H9 (cell line): Measurements from ENCODE around the gene EIF4G2. TPM values are rescaled to one million over a fixed set of nuclear protein-coding genes. Genes with fewer than 3 reads are reported as not detected.

Experiments
- DNase-seq: peaks from one replicate; pipeline ENCODE4 v3.0.0-alpha.2; 2017
- H2AFZ ChIP-seq: one replicate; pipeline ENCODE4 v1.6.1; 2013; ENCODE audit warnings: mild to moderate bottlenecking, low read length, control low read depth, moderate library complexity
- H2AK5ac ChIP-seq: 2 replicates; pipeline ENCODE4 v1.6.1; 2013; ENCODE audit warnings: low read length, control low read depth, mixed read lengths; ENCODE audit not compliant: insufficient read length
- H2BK120ac ChIP-seq: one replicate; pipeline ENCODE4 v1.6.1; 2013; ENCODE audit warnings: low read depth, mild to moderate bottlenecking, low read length, control low read depth, inconsistent platforms; ENCODE audit not compliant: poor library complexity, severe bottlenecking
- H2BK12ac ChIP-seq: 2 replicates; pipeline ENCODE4 v1.6.1; 2013; ENCODE audit warnings: low read length, control low read depth, mixed read lengths, low read depth; ENCODE audit not compliant: insufficient read length
- H2BK15ac ChIP-seq: 2 replicates; pipeline ENCODE4 v1.6.1; 2013; ENCODE audit warnings: low read depth, low read length, control low read depth
- H2BK20ac ChIP-seq: one replicate; pipeline ENCODE4 v1.6.1; 2013; ENCODE audit warnings: low read depth, mild to moderate bottlenecking, low read length, control low read depth, inconsistent platforms; ENCODE audit not compliant: poor library complexity, severe bottlenecking
- H2BK5ac ChIP-seq: 2 replicates; pipeline ENCODE4 v1.6.1; 2013; ENCODE audit warnings: low read length, control low read depth, mixed read lengths; ENCODE audit not compliant: insufficient read length
- H3K14ac ChIP-seq: 2 replicates; pipeline ENCODE4 v1.6.1; 2013; ENCODE audit warnings: low read length, control low read depth; ENCODE audit not compliant: insufficient read depth
- H3K18ac ChIP-seq: 2 replicates; pipeline ENCODE4 v1.6.1; 2013; ENCODE audit warnings: low read depth, mild to moderate bottlenecking, mixed read lengths, low read length, control low read depth; ENCODE audit not compliant: insufficient read length
- H3K23ac ChIP-seq: 2 replicates; pipeline ENCODE4 v1.6.1; 2013; ENCODE audit warnings: low read length, control low read depth, mixed read lengths, low read depth; ENCODE audit not compliant: insufficient read length
- H3K23me2 ChIP-seq: 2 replicates; pipeline ENCODE4 v1.6.1; 2013; ENCODE audit warnings: low read depth, mild to moderate bottlenecking, mixed read lengths, low read length, control low read depth; ENCODE audit not compliant: insufficient read length, poor library complexity, severe bottlenecking
- H3K27ac ChIP-seq: 2 replicates; pipeline ENCODE4 v1.5.1; 2013; ENCODE audit warnings: low read length, control low read depth, mixed read lengths, low read depth; ENCODE audit not compliant: insufficient read length
- H3K27me3 ChIP-seq: 2 replicates; pipeline ENCODE4 v1.6.1; 2013; ENCODE audit warnings: low read length, control low read depth, inconsistent platforms; ENCODE audit not compliant: insufficient read depth
- H3K4ac ChIP-seq: 2 replicates; pipeline ENCODE4 v1.6.1; 2013; ENCODE audit warnings: low read depth, mild to moderate bottlenecking, control low read depth, inconsistent platforms, low read length, moderate library complexity
- H3K4me1 ChIP-seq: 2 replicates; pipeline ENCODE4 v1.6.1; 2013; ENCODE audit warnings: low read length, control low read depth, inconsistent platforms; ENCODE audit not compliant: insufficient read depth
- H3K4me2 ChIP-seq: 2 replicates; pipeline ENCODE4 v1.6.1; 2013; ENCODE audit warnings: low read length, control low read depth, mixed read lengths; ENCODE audit not compliant: insufficient read length, insufficient read depth
- H3K56ac ChIP-seq: 2 replicates; pipeline ENCODE4 v1.6.1; 2013; ENCODE audit warnings: low read depth, mild to moderate bottlenecking, mixed read lengths, low read length, control low read depth; ENCODE audit not compliant: insufficient read length
- H3K79me1 ChIP-seq: 2 replicates; pipeline ENCODE4 v1.6.1; 2013; ENCODE audit warnings: low read depth, mild to moderate bottlenecking, moderate library complexity, low read length, control low read depth, inconsistent platforms; ENCODE audit not compliant: insufficient read depth, poor library complexity, severe bottlenecking
- H3K79me2 ChIP-seq: 2 replicates; pipeline ENCODE4 v1.6.1; 2013; ENCODE audit warnings: low read length, control low read depth, inconsistent platforms; ENCODE audit not compliant: insufficient read depth
- H3K9ac ChIP-seq: 2 replicates; pipeline ENCODE4 v1.6.1; 2013; ENCODE audit warnings: low read length, control low read depth, mixed read lengths; ENCODE audit not compliant: insufficient read length; ENCODE audit errors: extremely low read depth
- H3K9me3 ChIP-seq: one replicate; pipeline ENCODE4 v1.6.1; 2013; ENCODE audit warnings: low read depth, low read length, inconsistent platforms; ENCODE audit not compliant: control insufficient read depth
- H3T11ph ChIP-seq: one replicate; pipeline ENCODE4 v1.6.1; 2013; ENCODE audit warnings: mild to moderate bottlenecking, low read length, control low read depth, inconsistent platforms
- H4K20me1 ChIP-seq: one replicate; pipeline ENCODE4 v1.6.1; 2013; ENCODE audit not compliant: control insufficient read depth, insufficient read length, insufficient read depth
- H4K5ac ChIP-seq: 2 replicates; pipeline ENCODE4 v1.6.1; 2013; ENCODE audit warnings: low read depth, mild to moderate bottlenecking, mixed read lengths, low read length, control low read depth; ENCODE audit not compliant: insufficient read length
- H4K8ac ChIP-seq: replicated peaks from 2 replicates; pipeline ENCODE4 v1.6.1; 2013; ENCODE audit warnings: low read length, control low read depth, mixed read lengths, low read depth; ENCODE audit not compliant: insufficient read length
- H4K91ac ChIP-seq: 2 replicates; pipeline ENCODE4 v1.6.1; 2013; ENCODE audit warnings: low read depth, mild to moderate bottlenecking, moderate library complexity, mixed read lengths, low read length, control low read depth; ENCODE audit not compliant: insufficient read length
- H3K27ac Mint-ChIP-seq, 3 experiments: 2 replicates in 2 of 3; 3 replicates in 1 of 3; pipeline ENCODE4 v1.8.0; 2020 to 2021; ENCODE audit warnings: mixed read lengths in 3 of 3, mild to moderate bottlenecking in 1 of 3, moderate library complexity in 1 of 3
- H3K27me3 Mint-ChIP-seq: 2 replicates; pipeline ENCODE4 v1.8.0; 2021; ENCODE audit warnings: low read depth, mild to moderate bottlenecking, moderate library complexity, mixed read lengths
- H3K36me3 Mint-ChIP-seq, 3 experiments: 2 replicates in 2 of 3; 3 replicates in 1 of 3; pipeline ENCODE4 v1.8.0; 2020 to 2021; ENCODE audit warnings: low read depth in 3 of 3, mixed read lengths in 3 of 3; ENCODE audit not compliant: insufficient read depth in 1 of 3
- H3K4me1 Mint-ChIP-seq, 2 experiments: 2 replicates each; pipeline ENCODE4 v1.8.0; 2020; ENCODE audit warnings: mixed read lengths in 2 of 2
- H3K4me3 Mint-ChIP-seq, 2 experiments: 2 replicates in 1 of 2; 3 replicates in 1 of 2; pipeline ENCODE4 v1.8.0; 2020 to 2021; ENCODE audit warnings: mild to moderate bottlenecking in 2 of 2, mixed read lengths in 2 of 2, moderate library complexity in 1 of 2
- H3K9me3 Mint-ChIP-seq, 2 experiments: 2 replicates in 1 of 2; 3 replicates in 1 of 2; pipeline ENCODE4 v1.8.0; 2020; ENCODE audit warnings: mild to moderate bottlenecking in 2 of 2, mixed read lengths in 2 of 2, moderate library complexity in 1 of 2
- WGBS: extraction: QIAGEN DNeasy Blood & Tissue Kit; methylation state at CpG from one replicate; pipeline ENCODE4 v1.1.7; 2013; ENCODE audit warnings: missing lambda C conversion rate, low lambda C conversion rate, mixed read lengths; ENCODE audit not compliant: insufficient read length; ENCODE audit errors: extremely low coverage; 5-methylcytosine and 5-hydroxymethylcytosine counted together
- total RNA-seq: library from RNA; stranded (reverse); gene quantifications from 2 replicates; pipeline ENCODE4 v1.2.1, GENCODE V29; 2021
- TF ChIP-seq, protein P1 (sequence below): fragments of 200-600 bp; sonication (generic); conservative IDR thresholded peaks from 3 replicates; pipeline ENCODE4 v1.8.0; 2021; ENCODE audit warnings: antibody characterized with exemption, mild to moderate bottlenecking

Gene EIF4G2
- total RNA-seq, 1 experiment from 2014 or later: 1,013 TPM

DNA sequence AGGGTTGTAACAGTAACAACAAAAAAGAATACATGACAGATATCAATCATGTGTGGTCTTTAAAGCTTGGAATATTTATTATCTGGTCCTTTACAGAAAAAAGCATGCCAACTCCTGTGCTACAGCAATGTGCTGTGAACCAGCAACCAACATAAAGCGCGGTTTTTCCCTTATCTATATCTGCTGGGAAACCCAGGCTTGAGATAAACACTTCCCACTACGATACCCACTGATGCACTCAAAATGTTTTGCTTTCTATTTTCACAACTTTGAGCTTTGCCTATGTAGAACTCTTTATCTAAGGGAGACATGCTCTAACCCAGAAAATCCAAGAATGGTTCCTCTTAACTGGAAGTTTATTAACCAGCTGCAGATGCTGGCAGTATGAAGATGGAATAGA is 30.2 kb upstream of the EIF4G2 start:
- no peak overlapping the region for H3K4me2 ChIP-seq

More for the DNA sequence above, 30.2 kb upstream of the EIF4G2 start:
- no peak overlapping the region for H3K4ac ChIP-seq
- TF ChIP-seq, protein P1, sequence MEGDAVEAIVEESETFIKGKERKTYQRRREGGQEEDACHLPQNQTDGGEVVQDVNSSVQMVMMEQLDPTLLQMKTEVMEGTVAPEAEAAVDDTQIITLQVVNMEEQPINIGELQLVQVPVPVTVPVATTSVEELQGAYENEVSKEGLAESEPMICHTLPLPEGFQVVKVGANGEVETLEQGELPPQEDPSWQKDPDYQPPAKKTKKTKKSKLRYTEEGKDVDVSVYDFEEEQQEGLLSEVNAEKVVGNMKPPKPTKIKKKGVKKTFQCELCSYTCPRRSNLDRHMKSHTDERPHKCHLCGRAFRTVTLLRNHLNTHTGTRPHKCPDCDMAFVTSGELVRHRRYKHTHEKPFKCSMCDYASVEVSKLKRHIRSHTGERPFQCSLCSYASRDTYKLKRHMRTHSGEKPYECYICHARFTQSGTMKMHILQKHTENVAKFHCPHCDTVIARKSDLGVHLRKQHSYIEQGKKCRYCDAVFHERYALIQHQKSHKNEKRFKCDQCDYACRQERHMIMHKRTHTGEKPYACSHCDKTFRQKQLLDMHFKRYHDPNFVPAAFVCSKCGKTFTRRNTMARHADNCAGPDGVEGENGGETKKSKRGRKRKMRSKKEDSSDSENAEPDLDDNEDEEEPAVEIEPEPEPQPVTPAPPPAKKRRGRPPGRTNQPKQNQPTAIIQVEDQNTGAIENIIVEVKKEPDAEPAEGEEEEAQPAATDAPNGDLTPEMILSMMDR: no peak
- H4K8ac ChIP-seq: no peak overlapping the region
- no peak overlapping the region for H4K5ac ChIP-seq
- no peak overlapping the region for H3K9ac ChIP-seq
- no peak overlapping the region for H2BK5ac ChIP-seq
- no peaks in the 10 kb centered on the region; the same call in 1 of the 2 replicates for H3K4me1 ChIP-seq
- no peaks in the 10 kb centered on the region for H3K79me1 ChIP-seq
- Mint-ChIP-seq H3K36me3 (no peaks in the 10 kb centered on the region), H3K9me3 (no peaks in the 10 kb centered on the region), H3K4me3 (no peak overlapping the region), H3K27me3 (peaks cover 3% of the 10 kb centered on the region; the same call in 1 of the 2 replicates), H3K4me1 (0 out of 4 replicates have a peak, but pooled peaks cover 0 to 3% of the 10 kb centered on the region in 2 experiments), H3K27ac (no peak overlapping the region)
- no peak overlapping the region for H3T11ph ChIP-seq
- no peak overlapping the region for H3K18ac ChIP-seq
- H4K20me1 ChIP-seq: no peaks in the 10 kb centered on the region
- no peaks in the 10 kb centered on the region for H3K23me2 ChIP-seq
- no peak overlapping the region for H3K56ac ChIP-seq
- H2AK5ac ChIP-seq: no peak overlapping the region
- no CpG with 5 or more reads among the region's 3 CpGs for WGBS
- H3K23ac ChIP-seq: no peak overlapping the region
- no peak overlapping the region for H3K14ac ChIP-seq
- no peaks in the 10 kb centered on the region for H3K9me3 ChIP-seq
- no peak overlapping the region for H2BK12ac ChIP-seq
- no peaks in the 10 kb centered on the region for H3K27me3 ChIP-seq
- H2BK15ac ChIP-seq: no peak overlapping the region
- no peaks in the 10 kb centered on the region for H3K79me2 ChIP-seq
- H2BK120ac ChIP-seq: no peak overlapping the region
- no peak overlapping the region for H2AFZ ChIP-seq
- no peak overlapping the region for H2BK20ac ChIP-seq
- H4K91ac ChIP-seq: no peak overlapping the region
- no peak overlapping the region for H3K27ac ChIP-seq
- DNase-seq: no peak
